CD4-positive, alpha-beta T cell treated with Interleukin-4 for 1 hour (primary cell): ENCODE results near the gene PTPN1.

ENCODE experiments used
- DNase-seq, 2 donors: peaks; one replicate each; pipeline ENCODE4 v3.0.0-alpha.2; 2020 to 2022

The PTPN1 gene

GRCh38 chr20:50514750-50515149 lies 4.6 kb downstream of the PTPN1 start:
- no peak for DNase-seq

- DNase-seq, result no peak
Measured at GRCh38 chr20:50515471-50516106, 5.4 kb downstream of the PTPN1 start.

- peak; percentile 33 to 58 for DNase-seq
Measured at GRCh38 chr20:50516180-50516934, 6.2 kb downstream of the PTPN1 start.

GRCh38 chr20:50516935-50517816 lies 7.0 kb downstream of the PTPN1 start:
- no peak for DNase-seq

GRCh38 chr20:50517817-50518154 lies 7.6 kb downstream of the PTPN1 start:
- DNase-seq, result peak in 1 of 2 donors; percentile 50

GRCh38 chr20:50518270-50518721 lies 8.1 kb downstream of the PTPN1 start:
- peak in 1 of 2 donors; percentile 55 for DNase-seq

GRCh38 chr20:50519036-50519762 lies 9.0 kb downstream of the PTPN1 start:
- peak in 1 of 2 donors; percentile 53 for DNase-seq

- DNase-seq, result no peak
Measured at GRCh38 chr20:50520222-50520880, 10.2 kb downstream of the PTPN1 start.

- no peak for DNase-seq
Measured at GRCh38 chr20:50521221-50522052, 11.3 kb downstream of the PTPN1 start.

GRCh38 chr20:50522053-50522674 lies 12.0 kb downstream of the PTPN1 start:
- DNase-seq, result no peak

GRCh38 chr20:50523552-50524167 lies 13.5 kb downstream of the PTPN1 start:
- DNase-seq, result no peak

- DNase-seq, result no peak
Measured at GRCh38 chr20:50525681-50526080, 15.5 kb downstream of the PTPN1 start.

- no peak for DNase-seq
Measured at GRCh38 chr20:50526403-50526989, 16.3 kb downstream of the PTPN1 start.

- no peak for DNase-seq
Measured at GRCh38 chr20:50527068-50527605, 17.0 kb downstream of the PTPN1 start.

- no peak for DNase-seq
Measured at GRCh38 chr20:50528129-50528528, 17.9 kb downstream of the PTPN1 start.

- DNase-seq, result no peak
Measured at GRCh38 chr20:50528804-50529351, 18.7 kb downstream of the PTPN1 start.

- no peak for DNase-seq
Measured at GRCh38 chr20:50532221-50532620, 22.0 kb downstream of the PTPN1 start.

- DNase-seq, result no peak
Measured at GRCh38 chr20:50533061-50533460, 22.9 kb downstream of the PTPN1 start.

- DNase-seq, result no peak
Measured at GRCh38 chr20:50533464-50533863, 23.3 kb downstream of the PTPN1 start.
